T1000 (cell line): ENCODE data around the gene ZNF304.

ENCODE experiments used
- DNase-seq: peaks from one replicate; lab custom pipeline; 2025; ENCODE audit warnings: mixed read lengths; lab: John Stamatoyannopoulos, UW

The ZNF304 gene

GRCh38 chr19:57350877-57351805 is at the start of gene ZNF304:
Gene ZNF304 (plus strand): TSS chr19:57351271. CDS start chr19:57351665, 394 bp downstream.
- DNase-seq = peak; percentile 78

DNA sequence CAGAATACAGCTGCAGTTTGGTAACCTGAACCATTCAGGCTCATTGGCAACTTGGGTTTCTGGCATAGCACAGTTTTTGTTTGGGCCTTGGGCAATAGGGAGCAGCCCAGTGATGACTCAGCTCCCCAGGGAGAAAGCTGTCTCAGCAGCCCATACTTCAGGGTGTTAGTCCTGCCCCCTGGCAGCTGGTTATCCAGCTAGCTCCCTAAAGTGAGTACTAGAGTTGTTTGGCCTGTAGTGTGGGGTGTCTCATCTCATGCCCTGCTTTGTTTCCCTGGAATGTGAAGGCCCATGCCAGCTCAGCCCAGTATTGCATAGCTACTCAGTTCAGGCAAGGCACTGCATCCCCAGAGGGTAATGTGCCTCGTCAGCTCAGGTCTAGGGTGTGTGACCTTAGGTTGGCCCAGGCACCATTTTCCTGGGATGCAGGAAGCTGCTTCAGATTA is 49.0 kb upstream of the ZNF304 start:
- peak; percentile 89 for DNase-seq

GRCh38 chr19:57302727-57303401 is 48.2 kb upstream of the ZNF304 start:
- DNase-seq = no peak

GRCh38 chr19:57305056-57305455 is 46.0 kb upstream of the ZNF304 start:
- DNase-seq = no peak

- DNase-seq = no peak
Measured at GRCh38 chr19:57308514-57308913, 42.6 kb upstream of the ZNF304 start.

- DNase-seq = no peak
Measured at GRCh38 chr19:57310792-57311191, 40.3 kb upstream of the ZNF304 start.

- DNase-seq = no peak
Measured at GRCh38 chr19:57314146-57314545, 36.9 kb upstream of the ZNF304 start.

DNA sequence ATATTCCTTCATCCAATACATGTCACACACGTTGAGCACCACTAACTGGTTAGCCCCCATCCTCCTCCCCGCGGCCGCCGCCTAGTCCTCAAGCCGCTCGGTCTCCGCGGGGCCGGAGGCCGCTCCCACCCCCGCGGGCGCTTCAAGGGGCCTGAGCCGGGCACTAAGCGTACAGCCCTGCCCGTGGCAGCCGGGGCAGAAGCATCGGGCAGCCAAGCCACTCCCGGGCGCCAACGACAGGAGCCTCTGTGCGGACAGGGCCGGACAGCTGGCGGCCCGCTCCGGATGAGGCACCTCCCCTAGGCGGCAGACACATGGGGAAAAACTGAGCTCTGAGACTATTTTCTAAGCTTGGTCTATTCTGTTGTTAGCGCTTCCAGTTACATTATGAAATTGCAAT is 33.6 kb upstream of the ZNF304 start:
- no peak for DNase-seq

GRCh38 chr19:57319869-57320179 is 31.2 kb upstream of the ZNF304 start:
- no peak for DNase-seq

DNA sequence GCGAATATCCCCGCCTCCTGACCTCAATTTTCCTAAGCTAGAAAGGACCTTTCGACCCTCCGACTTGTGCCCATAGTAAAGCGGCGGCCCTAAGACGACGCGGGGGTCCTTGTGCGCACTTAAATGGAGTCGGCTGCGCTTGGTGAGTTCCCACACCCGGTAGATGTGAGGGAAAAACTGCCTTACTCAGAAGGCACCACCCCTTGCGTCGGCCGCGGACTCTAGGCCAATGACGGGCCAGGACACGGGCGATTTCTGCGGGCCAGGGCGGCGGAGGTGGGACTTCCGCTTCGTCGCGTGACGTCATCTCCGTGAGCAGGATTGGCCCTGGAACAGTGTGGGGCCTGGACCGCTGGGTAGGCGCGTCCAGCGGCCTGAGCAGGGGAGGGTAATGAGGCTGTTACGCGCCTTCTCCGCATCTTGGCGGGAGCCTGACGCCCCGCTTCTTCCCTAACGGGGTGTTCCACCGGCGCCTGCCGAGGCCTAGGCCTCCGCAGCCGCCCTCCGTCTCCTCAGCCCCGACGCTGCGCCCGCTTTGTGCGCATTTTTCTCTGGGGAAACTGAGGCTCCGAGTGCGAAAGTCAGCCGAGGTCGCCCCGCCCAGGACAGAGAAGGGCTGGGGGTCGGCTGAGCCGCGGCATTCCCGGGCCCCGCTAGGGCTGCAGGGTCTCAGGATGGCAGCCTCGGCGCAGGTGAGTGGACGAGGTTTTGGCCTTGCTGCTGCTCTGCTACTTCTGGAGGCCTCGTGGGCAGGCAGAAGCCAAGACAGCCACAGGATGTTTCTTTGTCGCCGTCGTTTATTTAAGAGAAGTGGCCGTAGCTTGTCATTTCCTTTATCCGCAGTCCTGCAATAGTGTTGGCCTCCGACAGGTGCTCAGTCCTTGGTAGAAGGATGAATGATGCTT is 30.6 kb upstream of the ZNF304 start, which contains the start of gene ZNF543:
Gene ZNF543, plus strand, starts transcription at position 293 of the 905 bp plus-strand sequence. Its CDS starts 382 bp downstream, at position 675.
- peak; percentile 90 for DNase-seq

DNA sequence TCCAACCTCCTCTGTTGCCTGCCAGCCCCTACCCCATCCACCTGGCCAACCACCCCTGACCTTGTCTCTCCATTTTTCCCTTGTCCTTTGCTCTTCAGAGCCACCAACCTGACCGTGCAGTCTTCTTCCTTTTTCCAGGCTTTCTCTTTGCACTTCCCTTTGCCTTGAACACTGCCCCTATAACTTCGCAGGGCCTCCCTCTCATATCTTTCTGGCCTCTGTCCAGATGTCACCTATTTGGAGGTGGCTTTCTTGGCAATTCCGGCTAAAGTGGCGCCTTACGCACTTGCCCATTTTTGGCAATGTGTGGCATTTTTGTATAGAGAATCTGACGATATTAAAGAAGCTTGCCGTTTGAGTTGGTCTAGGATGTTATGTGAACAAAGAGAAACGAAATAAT is 30.0 kb upstream of the ZNF304 start:
- DNase-seq = no peak

GRCh38 chr19:57321751-57322150 is 29.3 kb upstream of the ZNF304 start:
- DNase-seq = no peak

GRCh38 chr19:57324992-57325391 is 26.1 kb upstream of the ZNF304 start:
- no peak for DNase-seq

DNA sequence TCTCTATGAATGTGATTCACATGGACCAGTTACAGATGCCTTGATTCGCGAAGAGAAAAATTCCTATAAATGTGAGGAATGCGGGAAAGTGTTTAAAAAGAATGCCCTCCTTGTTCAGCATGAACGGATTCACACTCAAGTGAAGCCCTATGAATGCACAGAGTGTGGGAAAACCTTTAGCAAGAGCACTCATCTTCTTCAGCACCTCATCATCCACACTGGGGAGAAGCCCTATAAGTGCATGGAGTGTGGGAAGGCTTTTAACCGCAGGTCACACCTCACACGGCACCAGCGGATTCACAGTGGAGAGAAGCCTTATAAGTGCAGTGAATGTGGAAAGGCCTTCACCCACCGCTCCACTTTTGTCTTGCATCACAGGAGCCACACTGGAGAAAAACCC is 23.1 kb upstream of the ZNF304 start:
- DNase-seq = no peak

DNA sequence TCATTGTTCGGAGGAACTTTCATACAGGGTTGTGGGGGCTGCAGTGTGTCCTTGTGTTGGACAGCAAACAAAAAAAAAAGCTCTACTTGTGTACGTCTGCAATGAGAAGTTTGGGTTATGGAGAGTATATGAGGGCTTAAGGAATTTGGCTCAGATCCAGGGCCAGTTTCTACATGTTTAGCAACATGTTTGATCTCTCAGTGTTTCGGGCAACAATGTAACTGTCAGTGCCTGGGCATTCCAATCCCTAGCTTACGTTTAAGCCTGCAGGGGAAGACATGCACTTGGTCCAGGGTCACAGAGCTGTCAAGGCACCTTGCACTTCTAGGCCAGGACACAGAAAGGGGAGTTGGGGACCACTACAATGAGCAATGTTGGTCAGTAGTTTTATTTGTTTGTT is 16.9 kb upstream of the ZNF304 start:
- DNase-seq = no peak

- DNase-seq = no peak
Measured at GRCh38 chr19:57338877-57339276, 12.2 kb upstream of the ZNF304 start.

- DNase-seq = no peak
Measured at GRCh38 chr19:57342582-57342981, 8.5 kb upstream of the ZNF304 start.

DNA sequence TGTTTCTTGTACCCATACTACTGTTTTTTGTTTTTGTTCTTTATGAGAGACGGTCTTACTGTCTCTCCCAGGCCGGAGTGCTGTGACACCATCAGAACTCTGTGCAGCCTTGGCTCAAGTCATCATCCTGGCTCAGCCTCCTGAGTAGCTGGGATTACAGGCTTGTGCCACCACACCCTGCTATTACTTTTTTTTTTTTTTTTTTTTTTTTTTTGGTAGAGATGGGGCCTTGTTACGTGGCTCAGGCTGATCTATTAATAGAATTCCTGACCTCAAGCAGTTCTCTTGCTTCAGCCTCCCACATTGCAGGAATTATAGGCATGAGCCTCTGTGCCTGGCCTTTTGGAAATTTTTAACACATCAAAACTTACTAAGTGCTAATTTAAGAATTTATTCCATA is 2.9 kb upstream of the ZNF304 start:
- DNase-seq = no peak

DNA sequence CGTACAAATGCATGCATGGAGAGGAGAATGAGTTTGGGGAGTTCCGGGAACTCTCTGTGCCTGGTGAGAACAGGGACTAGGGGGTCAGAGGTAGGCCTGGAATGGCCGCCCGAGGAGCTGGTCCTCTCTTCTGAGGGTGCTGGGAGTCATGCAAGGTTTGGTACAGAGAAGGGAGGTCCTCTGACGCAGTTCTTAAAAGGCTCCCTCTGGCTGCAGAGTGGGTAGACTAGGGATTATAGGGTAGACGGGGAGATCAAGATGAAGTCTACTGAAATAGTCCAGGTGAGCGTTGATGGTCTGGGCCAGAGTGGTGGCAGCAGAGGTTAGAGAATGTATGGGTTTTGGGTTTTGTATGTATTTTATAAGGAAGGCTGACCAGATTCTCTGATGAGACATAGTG is 796 bp downstream of the ZNF304 start:
- DNase-seq = no peak

DNA sequence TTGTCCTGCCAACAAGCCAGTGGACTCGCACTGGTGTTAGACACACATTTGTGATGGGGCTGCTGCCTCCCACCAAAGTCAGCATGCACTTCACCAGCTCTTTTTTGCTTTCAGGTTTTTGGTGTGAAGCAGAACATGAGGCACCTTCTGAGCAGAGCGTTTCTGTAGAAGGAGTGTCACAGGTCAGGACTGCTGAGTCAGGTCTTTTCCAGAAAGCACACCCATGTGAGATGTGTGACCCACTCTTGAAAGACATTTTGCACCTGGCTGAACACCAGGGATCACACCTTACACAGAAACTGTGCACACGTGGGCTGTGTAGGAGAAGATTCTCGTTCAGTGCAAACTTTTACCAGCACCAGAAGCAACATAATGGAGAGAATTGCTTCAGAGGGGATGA is 4.8 kb downstream of the ZNF304 start:
- no peak for DNase-seq

- DNase-seq = no peak
Measured at GRCh38 chr19:57357406-57357805, 6.3 kb downstream of the ZNF304 start.

- no peak for DNase-seq
Measured at GRCh38 chr19:57359300-57359699, 8.2 kb downstream of the ZNF304 start.
